Activated CD4-positive, alpha-beta T cell treated with anti-CD3 and anti-CD28 coated beads for 36 hours (primary cell): ENCODE measurements around the gene LYST. TPM values are rescaled to one million over a fixed set of nuclear protein-coding genes. Genes with fewer than 3 reads are reported as not detected.

Source experiments
- ATAC-seq: fragments of 200-7000 bp; cut with Tn5 transposase; one replicate; pipeline ENCODE4 v1.10.0; 2021; ENCODE audit warnings: mild to moderate bottlenecking, moderate library complexity
- CTCF ChIA-PET: fragments of 350-600 bp; sonication (Branson Sonifier 250); formaldehyde crosslinking; loops from one replicate; lab custom pipeline; 2021; ENCODE audit warnings: antibody characterized with exemption; lab: Charles Lee
- POLR2A ChIA-PET: fragments of 350-600 bp; sonication (Branson Sonifier 250); formaldehyde crosslinking; loops from one replicate; lab custom pipeline; 2021; ENCODE audit warnings: antibody characterized with exemption, inconsistent platforms; lab: Charles Lee
- DNase-seq: peaks from one replicate; pipeline ENCODE4 v3.0.0-alpha.2; 2020
- H3K27ac Mint-ChIP-seq: one replicate; pipeline ENCODE4 v1.8.0; 2021; ENCODE audit warnings: mixed read lengths
- H3K27me3 Mint-ChIP-seq: one replicate; pipeline ENCODE4 v1.8.0; 2021; ENCODE audit warnings: mixed read lengths
- H3K36me3 Mint-ChIP-seq: one replicate; pipeline ENCODE4 v1.8.0; 2021; ENCODE audit warnings: low read depth, mixed read lengths
- H3K4me1 Mint-ChIP-seq: one replicate; pipeline ENCODE4 v1.8.0; 2021; ENCODE audit warnings: mixed read lengths
- H3K4me3 Mint-ChIP-seq: one replicate; pipeline ENCODE4 v1.8.0; 2021; ENCODE audit warnings: mild to moderate bottlenecking, moderate library complexity, mixed read lengths
- H3K9me3 Mint-ChIP-seq: one replicate; pipeline ENCODE4 v1.8.0; 2021; ENCODE audit warnings: low read depth, mixed read lengths
- intact Hi-C, 2 experiments: fragments of 100-400 bp; cut with DNase I in 1 of 2; cut with micrococcal nuclease in 1 of 2; formaldehyde crosslinking; loops; one replicate each; pipeline versions ENCODE4 v1.14.2 to v1.15.1; 2022 to 2024; cut with DNase I, micrococcal nuclease
- total RNA-seq, 2 experiments: library from RNA; stranded (reverse); gene quantifications; one replicate each; pipeline ENCODE4 v1.2.3, GENCODE V29; 2021

LYST gene
- total RNA-seq, 2 experiments from 2014 or later, result 28.1 to 32.3 TPM

- ChIA-PET POLR2A (no interaction called here), CTCF (no interaction called here)
- H3K36me3 Mint-ChIP-seq, result peaks cover 40% of the 10 kb centered on the region
- no peaks in the 10 kb centered on the region for H3K4me1 Mint-ChIP-seq
- no peak overlapping the region for H3K27ac Mint-ChIP-seq
- H3K9me3 Mint-ChIP-seq, result no peaks in the 10 kb centered on the region
- ATAC-seq (no peak), DNase-seq (no peak)
- intact Hi-C loops, result no loop called here
- no peaks in the 10 kb centered on the region for H3K27me3 Mint-ChIP-seq
- no peak overlapping the region for H3K4me3 Mint-ChIP-seq
Observed at GRCh38 chr1:235742914-235743599, 123.6 kb downstream of the LYST start.

GRCh38 chr1:235741294-235741693 lies 125.4 kb downstream of the LYST start:
- ChIA-PET CTCF (interaction anchor here (1.8 kb wide), 1 partner anchor 43 kb away, joined by 5 read pairs; no protein-coding TSS in a partner anchor), POLR2A (no interaction called here)
- Mint-ChIP-seq H3K4me1 (no peaks in the 10 kb centered on the region), H3K27me3 (no peaks in the 10 kb centered on the region), H3K4me3 (no peak overlapping the region), H3K27ac (no peak overlapping the region), H3K9me3 (no peaks in the 10 kb centered on the region), H3K36me3 (peaks cover 45% of the 10 kb centered on the region)
- intact Hi-C loops, result no loop called here
- ATAC-seq (no peak), DNase-seq (no peak)

GRCh38 chr1:235739631-235740030 lies 127.1 kb downstream of the LYST start:
- peaks cover 2% of the 10 kb centered on the region for H3K4me1 Mint-ChIP-seq
- POLR2A ChIA-PET, result interaction anchor here (0.6 kb wide), 1 partner anchor 376 kb away, joined by 4 read pairs; no protein-coding TSS in a partner anchor
- intact Hi-C loops, result no loop called here

GRCh38 chr1:235739124-235739523 lies 127.6 kb downstream of the LYST start:
- intact Hi-C loops, result no loop called here
- no peaks in the 10 kb centered on the region for H3K27me3 Mint-ChIP-seq
- no peak for ATAC-seq
- CTCF ChIA-PET, result interaction anchor here (0.7 kb wide), 1 partner anchor 557 kb away, joined by 3 read pairs; no protein-coding TSS in a partner anchor
- H3K36me3 Mint-ChIP-seq, result peaks cover 38% of the 10 kb centered on the region
- H3K4me1 Mint-ChIP-seq, result peaks cover 2% of the 10 kb centered on the region
- no peaks in the 10 kb centered on the region for H3K9me3 Mint-ChIP-seq
- H3K27ac Mint-ChIP-seq, result no peak overlapping the region
- H3K4me3 Mint-ChIP-seq, result no peak overlapping the region
- DNase-seq, result no peak
- POLR2A ChIA-PET, result interaction anchor here (0.6 kb wide), 1 partner anchor 375 kb away, joined by 4 read pairs; no protein-coding TSS in a partner anchor

More at GRCh38 chr1:235739631-235740030, 127.1 kb downstream of the LYST start:
- Mint-ChIP-seq H3K36me3 (peaks cover 42% of the 10 kb centered on the region), H3K27me3 (no peaks in the 10 kb centered on the region), H3K27ac (no peak overlapping the region), H3K4me3 (no peak overlapping the region), H3K9me3 (no peaks in the 10 kb centered on the region)
- no peak for ATAC-seq
- DNase-seq, result no peak
- CTCF ChIA-PET, result interaction anchor here (0.7 to 1.8 kb wide), 2 partner anchors 45 to 557 kb away, joined by 3 to 5 read pairs; no protein-coding TSS in a partner anchor

- ChIA-PET CTCF (no interaction called here), POLR2A (no interaction called here)
- peaks cover 2% of the 10 kb centered on the region for H3K4me1 Mint-ChIP-seq
- H3K4me3 Mint-ChIP-seq, result no peak overlapping the region
- H3K9me3 Mint-ChIP-seq, result no peaks in the 10 kb centered on the region
- no peak for DNase-seq
- no peaks in the 10 kb centered on the region for H3K27me3 Mint-ChIP-seq
- peaks cover 36% of the 10 kb centered on the region for H3K36me3 Mint-ChIP-seq
- H3K27ac Mint-ChIP-seq, result no peak overlapping the region
- no peak for ATAC-seq
- intact Hi-C loops, result no loop called here
Observed at GRCh38 chr1:235737751-235738150, 129.0 kb downstream of the LYST start.

GRCh38 chr1:235736263-235736662 lies 130.4 kb downstream of the LYST start:
- ChIA-PET CTCF (no interaction called here), POLR2A (no interaction called here)
- Mint-ChIP-seq H3K27ac (no peak overlapping the region), H3K27me3 (no peaks in the 10 kb centered on the region), H3K9me3 (no peaks in the 10 kb centered on the region), H3K36me3 (peaks cover 29% of the 10 kb centered on the region), H3K4me3 (no peak overlapping the region), H3K4me1 (peaks cover 2% of the 10 kb centered on the region)
- no peak for ATAC-seq
- no peak for DNase-seq
- intact Hi-C loops, result no loop called here

GRCh38 chr1:235735621-235736020 lies 131.1 kb downstream of the LYST start:
- Mint-ChIP-seq H3K4me3 (no peak overlapping the region), H3K27ac (no peak overlapping the region), H3K4me1 (peaks cover 2% of the 10 kb centered on the region), H3K27me3 (no peaks in the 10 kb centered on the region), H3K9me3 (no peaks in the 10 kb centered on the region), H3K36me3 (peaks cover 32% of the 10 kb centered on the region)
- DNase-seq (no peak), ATAC-seq (peak; percentile 33)
- intact Hi-C loops, result loop anchor here in 1 of 2 experiments (1.0 kb wide), 1 partner anchor 220 kb away; no protein-coding TSS in a partner anchor
- ChIA-PET CTCF (no interaction called here), POLR2A (no interaction called here)

- CTCF ChIA-PET, result no interaction called here
- Mint-ChIP-seq H3K27ac (no peak overlapping the region), H3K4me3 (no peak overlapping the region), H3K36me3 (peaks cover 28% of the 10 kb centered on the region), H3K9me3 (no peaks in the 10 kb centered on the region), H3K27me3 (no peaks in the 10 kb centered on the region), H3K4me1 (peaks cover 2% of the 10 kb centered on the region)
- POLR2A ChIA-PET, result no interaction called here
- intact Hi-C loops, result no loop called here
- DNase-seq (no peak), ATAC-seq (peak; percentile 49)
Observed at GRCh38 chr1:235734335-235734734, 132.4 kb downstream of the LYST start.

GRCh38 chr1:235730007-235730406 lies 136.7 kb downstream of the LYST start:
- Mint-ChIP-seq H3K4me1 (no peaks in the 10 kb centered on the region), H3K4me3 (no peak overlapping the region), H3K36me3 (peaks cover 8% of the 10 kb centered on the region), H3K27me3 (no peaks in the 10 kb centered on the region), H3K27ac (no peak overlapping the region), H3K9me3 (no peaks in the 10 kb centered on the region)
- intact Hi-C loops, result no loop called here
- ATAC-seq, result no peak
- POLR2A ChIA-PET, result no interaction called here
- DNase-seq, result no peak
- CTCF ChIA-PET, result interaction anchor here (1.6 to 2.3 kb wide), 2 partner anchors 216 to 242 kb away, joined by 5 to 7 read pairs; no protein-coding TSS in a partner anchor

GRCh38 chr1:235726557-235726956 lies 140.1 kb downstream of the LYST start:
- ChIA-PET POLR2A (no interaction called here), CTCF (interaction anchor here (1.0 to 1.2 kb wide), 2 partner anchors 23 to 311 kb away, joined by 3 read pairs; no protein-coding TSS in a partner anchor)
- Mint-ChIP-seq H3K4me3 (no peak overlapping the region), H3K4me1 (no peaks in the 10 kb centered on the region), H3K27me3 (no peaks in the 10 kb centered on the region), H3K9me3 (no peaks in the 10 kb centered on the region), H3K27ac (no peak overlapping the region), H3K36me3 (peaks cover 6% of the 10 kb centered on the region)
- DNase-seq (no peak), ATAC-seq (no peak)
- intact Hi-C loops, result no loop called here

GRCh38 chr1:235725434-235725833 lies 141.3 kb downstream of the LYST start:
- intact Hi-C loops, result no loop called here
- Mint-ChIP-seq H3K36me3 (peaks cover 5% of the 10 kb centered on the region), H3K4me1 (no peaks in the 10 kb centered on the region), H3K27me3 (no peaks in the 10 kb centered on the region), H3K27ac (no peak overlapping the region), H3K4me3 (no peak overlapping the region), H3K9me3 (no peaks in the 10 kb centered on the region)
- DNase-seq (no peak), ATAC-seq (no peak)
- CTCF ChIA-PET, result interaction anchor here (0.6 to 1.6 kb wide), 4 partner anchors 9 to 310 kb away, joined by 3 to 8 read pairs (median 4); no protein-coding TSS in a partner anchor
- POLR2A ChIA-PET, result no interaction called here

GRCh38 chr1:235724730-235725129 lies 142.0 kb downstream of the LYST start:
- H3K4me1 Mint-ChIP-seq, result no peaks in the 10 kb centered on the region
- H3K4me3 Mint-ChIP-seq, result no peak overlapping the region
- no peak for DNase-seq
- no peak for ATAC-seq
- intact Hi-C loops, result no loop called here
- peaks cover 8% of the 10 kb centered on the region for H3K36me3 Mint-ChIP-seq
- no peak overlapping the region for H3K27ac Mint-ChIP-seq
- H3K9me3 Mint-ChIP-seq, result no peaks in the 10 kb centered on the region
- no peaks in the 10 kb centered on the region for H3K27me3 Mint-ChIP-seq
- ChIA-PET POLR2A (no interaction called here), CTCF (interaction anchor here (1.6 kb wide), 1 partner anchor 8 kb away, joined by 4 read pairs; no protein-coding TSS in a partner anchor)
